Measurements from ENCODE around the gene MROH9.

GRCh38 chr1:171075041-171075440 lies 139.7 kb downstream of the MROH9 start:
- TF ChIP-seq POLR2A (IDR thresholded peaks at IDR 0.05; ENCODE audit: extremely low read depth, insufficient read length) (no peak), CTCF (IDR thresholded peaks at IDR 0.05; ENCODE audit: low read depth, low read length) (no peak), MYC (IDR thresholded peaks at IDR 0.05; ENCODE audit: low read depth, low read length) (no peak)
